Calu3 (cell line): ENCODE results near the gene TFB2M. TPM values are rescaled to one million over a fixed set of nuclear protein-coding genes. Genes with fewer than 3 reads are reported as not detected.

Experiments used
- BruUV-seq: library from RNA; stranded (reverse); fragments of 400-500 nt; replicated peaks from 2 replicates; lab custom pipeline; 2021; lab: Mats Ljungman, UMichigan
- CTCF ChIA-PET: fragments of 300-600 bp; sonication (Branson Sonifier 250); formaldehyde crosslinking; loops from one replicate; lab custom pipeline; 2022; ENCODE audit warnings: antibody characterized with exemption; lab: Charles Lee
- DNase-seq: peaks from one replicate; pipeline ENCODE4 v3.0.0; 2022
- H3K27ac Mint-ChIP-seq: one replicate; pipeline ENCODE4 v1.8.0; 2022; ENCODE audit warnings: mixed read lengths; ENCODE audit not compliant: unreplicated experiment
- H3K27me3 Mint-ChIP-seq: one replicate; pipeline ENCODE4 v1.8.0; 2022; ENCODE audit warnings: mixed read lengths; ENCODE audit not compliant: unreplicated experiment
- H3K36me3 Mint-ChIP-seq: one replicate; pipeline ENCODE4 v1.8.0; 2022; ENCODE audit warnings: mild to moderate bottlenecking, moderate library complexity, mixed read lengths; ENCODE audit not compliant: insufficient read depth, unreplicated experiment
- H3K4me1 Mint-ChIP-seq: one replicate; pipeline ENCODE4 v1.8.0; 2022; ENCODE audit warnings: mild to moderate bottlenecking, low read depth, mixed read lengths; ENCODE audit not compliant: unreplicated experiment
- H3K4me3 Mint-ChIP-seq: one replicate; pipeline ENCODE4 v1.8.0; 2022; ENCODE audit warnings: mild to moderate bottlenecking, low read depth, moderate library complexity, mixed read lengths; ENCODE audit not compliant: unreplicated experiment
- H3K9me3 Mint-ChIP-seq: one replicate; pipeline ENCODE4 v1.8.0; 2022; ENCODE audit warnings: low read depth, mixed read lengths; ENCODE audit not compliant: unreplicated experiment
- CTCF ChIP-seq: fragments of 200-600 bp; IDR thresholded peaks from one replicate; pipeline ENCODE4 v1.8.0; 2022; ENCODE audit warnings: antibody characterized with exemption; ENCODE audit not compliant: unreplicated experiment
- intact Hi-C: fragments of 100-400 bp; cut with micrococcal nuclease; formaldehyde crosslinking; loops from one replicate; pipeline ENCODE4 v1.10.0; 2022; ENCODE audit not compliant: unreplicated experiment
- total RNA-seq: library from RNA; stranded (reverse); gene quantifications from 2 replicates; pipeline ENCODE4 v1.2.3, GENCODE V29; 2022

TFB2M gene
- total RNA-seq, 1 experiment from 2014 or later = 23.0 TPM

GRCh38 chr1:246583056-246583440 is 17.0 kb upstream of the TFB2M start:
- CTCF ChIA-PET = no interaction called here
- intact Hi-C loops = no loop called here
- TF ChIP-seq CTCF = no peak
- BruUV-seq = no TSS peak
- Mint-ChIP-seq H3K4me3 (no peak overlapping the region), H3K36me3 (no peaks in the 10 kb centered on the region), H3K27ac (no peak overlapping the region), H3K27me3 (no peaks in the 10 kb centered on the region), H3K9me3 (no peaks in the 10 kb centered on the region), H3K4me1 (peaks cover 13% of the 10 kb centered on the region)
- no peak for DNase-seq

GRCh38 chr1:246582301-246583055 is 16.4 kb upstream of the TFB2M start:
- intact Hi-C loops = no loop called here
- no peak overlapping the region for H3K4me3 Mint-ChIP-seq
- peaks cover 13% of the 10 kb centered on the region for H3K4me1 Mint-ChIP-seq
- no peak for DNase-seq
- H3K27ac Mint-ChIP-seq = no peak overlapping the region
- H3K27me3 Mint-ChIP-seq = no peaks in the 10 kb centered on the region
- no peaks in the 10 kb centered on the region for H3K36me3 Mint-ChIP-seq
- no peak for TF ChIP-seq CTCF
- no peaks in the 10 kb centered on the region for H3K9me3 Mint-ChIP-seq
- BruUV-seq = no TSS peak
- CTCF ChIA-PET = no interaction called here

GRCh38 chr1:246580497-246581370 is 14.7 kb upstream of the TFB2M start:
- no peaks in the 10 kb centered on the region for H3K27me3 Mint-ChIP-seq
- no peaks in the 10 kb centered on the region for H3K9me3 Mint-ChIP-seq
- BruUV-seq = no TSS peak
- H3K4me1 Mint-ChIP-seq = peaks cover 13% of the 10 kb centered on the region
- CTCF ChIA-PET = interaction anchor here (0.6 kb wide), 1 partner anchor 48 kb away, joined by 3 read pairs; no protein-coding TSS in a partner anchor
- H3K27ac Mint-ChIP-seq = no peak overlapping the region
- DNase-seq = no peak
- TF ChIP-seq CTCF = no peak
- H3K36me3 Mint-ChIP-seq = no peaks in the 10 kb centered on the region
- no peak overlapping the region for H3K4me3 Mint-ChIP-seq
- intact Hi-C loops = no loop called here

- Mint-ChIP-seq H3K36me3 (no peaks in the 10 kb centered on the region), H3K4me3 (no peak overlapping the region), H3K27me3 (no peaks in the 10 kb centered on the region), H3K9me3 (no peaks in the 10 kb centered on the region), H3K27ac (no peak overlapping the region), H3K4me1 (peaks cover 13% of the 10 kb centered on the region)
- BruUV-seq = no TSS peak
- TF ChIP-seq CTCF = no peak
- no peak for DNase-seq
- CTCF ChIA-PET = no interaction called here
- intact Hi-C loops = no loop called here
Observed at GRCh38 chr1:246579818-246580217, 13.8 kb upstream of the TFB2M start.
